M059J (cell line): ENCODE measurements around the gene ADAMTS14. TPM values are rescaled to one million over a fixed set of nuclear protein-coding genes. Genes with fewer than 3 reads are reported as not detected.
A peak's percentile ranks its signal among the peaks of the same experiment; 100 is the strongest.

Experiments used
- DNase-seq: peaks from one replicate; pipeline ENCODE4 v3.0.0-alpha.2; 2012; ENCODE audit warnings: low read depth
- total RNA-seq: library from RNA; depleted of rRNA; stranded (reverse); fragments of >200 nt; shearing (Covaris generic); gene quantifications from 2 replicates; pipeline ENCODE4 v1.2.3, GENCODE V29; 2014

ADAMTS14 gene
- total RNA-seq, 1 experiment from 2014 or later = 1.2 TPM

GRCh38 chr10:70729763-70730357 lies 57.6 kb downstream of the ADAMTS14 start:
- DNase-seq = no peak

- no peak for DNase-seq
Observed at GRCh38 chr10:70730955-70731354, 58.6 kb downstream of the ADAMTS14 start.

GRCh38 chr10:70732569-70732968 lies 60.3 kb downstream of the ADAMTS14 start:
- no peak for DNase-seq

- no peak for DNase-seq
Observed at GRCh38 chr10:70733051-70733450, 60.7 kb downstream of the ADAMTS14 start.

- no peak for DNase-seq
Observed at GRCh38 chr10:70735161-70735560, 62.9 kb downstream of the ADAMTS14 start.

GRCh38 chr10:70736525-70736924 lies 64.2 kb downstream of the ADAMTS14 start:
- no peak for DNase-seq

- no peak for DNase-seq
Observed at GRCh38 chr10:70737250-70737649, 64.9 kb downstream of the ADAMTS14 start.

- DNase-seq = no peak
Observed at GRCh38 chr10:70738006-70738760, 65.9 kb downstream of the ADAMTS14 start.

GRCh38 chr10:70738761-70739121 lies 66.4 kb downstream of the ADAMTS14 start:
- DNase-seq = no peak

GRCh38 chr10:70740406-70741288 lies 68.3 kb downstream of the ADAMTS14 start:
- DNase-seq = no peak

- peak; percentile 49 for DNase-seq
Observed at GRCh38 chr10:70742537-70743429, 70.5 kb downstream of the ADAMTS14 start.

- DNase-seq = no peak
Observed at GRCh38 chr10:70743430-70743788, 71.1 kb downstream of the ADAMTS14 start.

- DNase-seq = no peak
Observed at GRCh38 chr10:70743879-70744278, 71.6 kb downstream of the ADAMTS14 start.

GRCh38 chr10:70744617-70745143 lies 72.4 kb downstream of the ADAMTS14 start:
- DNase-seq = no peak

GRCh38 chr10:70745555-70745954 lies 73.2 kb downstream of the ADAMTS14 start:
- DNase-seq = no peak

- no peak for DNase-seq
Observed at GRCh38 chr10:70747192-70747965, 75.1 kb downstream of the ADAMTS14 start.

- DNase-seq = no peak
Observed at GRCh38 chr10:70748305-70748704, 76.0 kb downstream of the ADAMTS14 start.

- DNase-seq = no peak
Observed at GRCh38 chr10:70748801-70749573, 76.7 kb downstream of the ADAMTS14 start.

GRCh38 chr10:70749756-70750155 lies 77.5 kb downstream of the ADAMTS14 start:
- no peak for DNase-seq
